ENCODE results near the gene RFFL. TPM values are rescaled to one million over a fixed set of nuclear protein-coding genes. Genes with fewer than 3 reads are reported as not detected.

Gene RFFL
- total and polyA plus RNA-seq, 9 of the 15 experiments (the other 6 are each of a cell fraction or from before 2014, with no cell fraction given), result 3.4 to 18.1 (median 12.8) TPM

GRCh38 chr17:35003778-35004177, 59.7 kb downstream of the RFFL start:
- ATAC-seq, result no peak
- no peak overlapping the region for H3K27ac ChIP-seq (ENCODE audit: extremely low read depth, low read depth, low read length)
- H3K79me2 ChIP-seq (ENCODE audit: control insufficient read depth, insufficient read depth, low read length), result no peaks in the 10 kb centered on the region
- no peak for DNase-seq (ENCODE audit: extremely low read depth in 1 of 4, low spot score in 3 of 4)
- WGBS (ENCODE audit: insufficient coverage, low coverage, missing lambda C conversion rate), result 74% methylated on average over 4 of the region's 4 CpGs
- POLR2A ChIA-PET, result interaction anchor here (0.6 to 1.3 kb wide), 2 partner anchors 23 to 1708 kb away, joined by 3 read pairs; no protein-coding TSS in a partner anchor
- no TSS peak for BruUV-seq (replicated peaks)
- no peaks in the 10 kb centered on the region for H3K27me3 ChIP-seq (ENCODE audit: control insufficient read depth in 2 of 2, insufficient read depth in 2 of 2, low read length in 2 of 2)
- H2AFZ ChIP-seq (ENCODE audit: low read depth, low read length), result no peak overlapping the region
- CTCF ChIA-PET (ENCODE audit: low intra/inter-chr PET ratio), result no interaction called here
- peaks cover 81% of the 10 kb centered on the region for H3K36me3 ChIP-seq (ENCODE audit: control insufficient read depth, insufficient read depth, low read length)
- in situ Hi-C loops (cut with MboI), result no loop called here
- TF ChIP-seq ZNF12 (CRISPR knock-in tag; IDR thresholded peaks at IDR 0.05) (no peak), ZNF586 (CRISPR knock-in tag; conservative IDR thresholded peaks at IDR 0.05) (no peak), SUPT5H (IDR thresholded peaks at IDR 0.05) (no peak), FOXK2 (conservative IDR thresholded peaks at IDR 0.05 in 1 of 2, IDR thresholded peaks at IDR 0.05 in 1 of 2; ENCODE audit: low read depth in 2 of 2) (no peak), POLR2AphosphoS2 (IDR thresholded peaks at IDR 0.05; ENCODE audit: low read length) (no peak), ATF1 (CRISPR knock-in tag; IDR thresholded peaks at IDR 0.05) (no peak), ATF1 (tag; IDR thresholded peaks at IDR 0.05) (no peak), ZNF668 (CRISPR knock-in tag; IDR thresholded peaks at IDR 0.05) (no peak), ZFPM2 (CRISPR knock-in tag; IDR thresholded peaks at IDR 0.05) (no peak), THRA (IDR thresholded peaks at IDR 0.05) (no peak), ZNF140 (CRISPR knock-in tag; IDR thresholded peaks at IDR 0.05) (no peak), TAF15 (IDR thresholded peaks at IDR 0.05; ENCODE audit: low read depth, low read length) (no peak), ZNF584 (CRISPR knock-in tag; IDR thresholded peaks at IDR 0.05; ENCODE audit: low read depth) (no peak), POLR2A (conservative IDR thresholded peaks at IDR 0.05) (no peak), NCOA2 (IDR thresholded peaks at IDR 0.05; ENCODE audit: partially characterized antibody in 2 of 2) (no peak), ZNF395 (CRISPR knock-in tag; IDR thresholded peaks at IDR 0.05) (no peak), ZNF431 (CRISPR knock-in tag; IDR thresholded peaks at IDR 0.05) (no peak), ZBTB33 (CRISPR knock-in tag; IDR thresholded peaks at IDR 0.05) (no peak)
- no peak overlapping the region for H3K9ac ChIP-seq (ENCODE audit: insufficient read depth in 1 of 2, low read depth in 2 of 2, low read length in 2 of 2)
- no peaks in the 10 kb centered on the region for H4K20me1 ChIP-seq (replicated peaks; ENCODE audit: control insufficient read depth, insufficient read depth, low read length)
- H3K9me3 ChIP-seq (replicated peaks; ENCODE audit: control insufficient read depth, insufficient read depth, low read depth, low read length), result no peaks in the 10 kb centered on the region
- H3K4me3 ChIP-seq, result no peak overlapping the region
- H3K4me1 ChIP-seq (replicated peaks in 1 of 2; ENCODE audit: control insufficient read depth in 2 of 2, insufficient read depth in 2 of 2, low read length in 2 of 2), result peaks cover 3 to 11% of the 10 kb centered on the region in 2 experiments; a peak in 3 of 5 replicates
- H3K4me2 ChIP-seq (ENCODE audit: insufficient read depth, low read length), result no peak overlapping the region
- no peak for FAIRE-seq
- intact Hi-C loops (cut with micrococcal nuclease), result no loop called here
- no peaks in the 10 kb centered on the region for H3K9me1 ChIP-seq (ENCODE audit: control insufficient read depth, insufficient read depth, low read length)

Data from K562 (cell line).